Activated naive CD8-positive, alpha-beta T cell (primary cell): ENCODE results near the gene AK3.
"Not testable (repeated sequence)": the region's sequence is repeated elsewhere in the genome, so short reads cannot be mapped to it uniquely, and the experiment has no call there.

Experiments
- H3K27ac Mint-ChIP-seq: one replicate; pipeline ENCODE4 v1.8.0; 2021; ENCODE audit warnings: mixed read lengths
- H3K27me3 Mint-ChIP-seq: one replicate; pipeline ENCODE4 v1.8.0; 2021; ENCODE audit warnings: mixed read lengths
- H3K36me3 Mint-ChIP-seq: one replicate; pipeline ENCODE4 v1.8.0; 2021; ENCODE audit warnings: mixed read lengths
- H3K4me1 Mint-ChIP-seq: one replicate; pipeline ENCODE4 v1.8.0; 2021; ENCODE audit warnings: low read depth, mixed read lengths
- H3K4me3 Mint-ChIP-seq: one replicate; pipeline ENCODE4 v1.8.0; 2021; ENCODE audit warnings: mild to moderate bottlenecking, mixed read lengths
- H3K9me3 Mint-ChIP-seq: one replicate; pipeline ENCODE4 v1.8.0; 2021; ENCODE audit warnings: low read depth, mixed read lengths

The AK3 gene

GRCh38 chr9:4740638-4741364 lies at the start of gene AK3:
TSS of gene AK3 (minus strand) at chr9:4741202. CDS start at chr9:4741087, 115 bp downstream.
- H3K36me3 Mint-ChIP-seq, result no peaks in the 10 kb centered on the region
- H3K27me3 Mint-ChIP-seq, result no peaks in the 10 kb centered on the region
- H3K4me1 Mint-ChIP-seq, result peaks cover 44% of the 10 kb centered on the region
- peak within 1 kb of the TSS; percentile 88 for H3K27ac Mint-ChIP-seq
- H3K9me3 Mint-ChIP-seq, result no peaks in the 10 kb centered on the region
- peak within 1 kb of the TSS; percentile 93 for H3K4me3 Mint-ChIP-seq

GRCh38 chr9:4788703-4789102 lies 47.7 kb upstream of the AK3 start:
- Mint-ChIP-seq H3K36me3 (no peaks in the 10 kb centered on the region), H3K27ac (no peak overlapping the region), H3K4me3 (no peak overlapping the region), H3K27me3 (no peaks in the 10 kb centered on the region), H3K9me3 (no peaks in the 10 kb centered on the region), H3K4me1 (peaks cover 10% of the 10 kb centered on the region)

- no peak overlapping the region for H3K27ac Mint-ChIP-seq
- no peaks in the 10 kb centered on the region for H3K27me3 Mint-ChIP-seq
- peaks cover 10% of the 10 kb centered on the region for H3K4me1 Mint-ChIP-seq
- no peaks in the 10 kb centered on the region for H3K36me3 Mint-ChIP-seq
- H3K4me3 Mint-ChIP-seq, result no peak overlapping the region
- no peaks in the 10 kb centered on the region for H3K9me3 Mint-ChIP-seq
These were observed 46.9 kb upstream of the AK3 start for GRCh38 chr9:4787876-4788275.

DNA sequence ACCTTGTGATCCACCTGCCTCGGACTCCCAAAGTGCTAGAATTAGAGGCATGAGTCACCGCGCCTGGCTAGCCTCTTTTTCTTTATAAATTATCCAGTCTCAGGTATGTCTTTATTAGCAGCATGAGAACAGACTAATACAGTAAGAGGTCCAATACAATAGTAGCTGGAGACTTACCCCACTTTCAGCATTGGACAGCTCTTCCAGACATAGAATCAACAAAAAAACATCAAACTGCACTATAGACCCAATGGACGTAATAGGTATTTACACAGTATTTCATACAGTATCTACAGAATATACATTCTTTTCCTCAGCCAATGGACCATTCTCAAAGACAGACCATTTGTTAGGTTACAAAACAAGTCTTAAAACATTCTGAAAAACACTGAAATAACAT lies 45.6 kb upstream of the AK3 start:
- H3K4me1 Mint-ChIP-seq, result peaks cover 5% of the 10 kb centered on the region
- H3K4me3 Mint-ChIP-seq, result no peak overlapping the region
- H3K36me3 Mint-ChIP-seq, result no peaks in the 10 kb centered on the region
- peaks cover 1% of the 10 kb centered on the region for H3K27me3 Mint-ChIP-seq
- no peak overlapping the region for H3K27ac Mint-ChIP-seq
- H3K9me3 Mint-ChIP-seq, result no peaks in the 10 kb centered on the region

DNA sequence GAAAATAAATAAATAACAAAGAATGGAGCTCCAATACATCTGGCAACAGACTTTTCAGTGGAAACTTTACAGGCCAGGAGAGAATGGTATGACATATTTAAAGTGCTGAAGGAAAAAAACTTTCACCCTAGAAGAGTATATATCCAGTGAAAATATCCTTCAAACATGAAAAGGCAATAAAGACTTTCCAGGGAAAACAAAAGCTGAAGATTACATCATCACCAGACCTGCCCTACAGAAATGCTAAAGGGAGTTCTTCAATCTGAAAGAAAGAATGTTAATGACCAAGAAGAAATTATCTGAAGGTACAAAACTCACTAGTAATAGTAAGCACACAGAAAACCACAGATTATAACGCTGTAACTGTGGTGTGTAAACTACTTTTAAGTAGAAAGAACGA lies 43.4 kb upstream of the AK3 start:
- Mint-ChIP-seq H3K4me1 (peaks cover 5% of the 10 kb centered on the region), H3K36me3 (no peaks in the 10 kb centered on the region), H3K4me3 (no peak overlapping the region), H3K9me3 (no peaks in the 10 kb centered on the region), H3K27me3 (peaks cover 3% of the 10 kb centered on the region), H3K27ac (no peak overlapping the region)

- H3K4me3 Mint-ChIP-seq, H3K36me3 Mint-ChIP-seq, H3K27ac Mint-ChIP-seq, H3K9me3 Mint-ChIP-seq, H3K27me3 Mint-ChIP-seq, H3K4me1 Mint-ChIP-seq: not testable (repeated sequence)
These were observed 42.2 kb upstream of the AK3 start for GRCh38 chr9:4783191-4783590.

DNA sequence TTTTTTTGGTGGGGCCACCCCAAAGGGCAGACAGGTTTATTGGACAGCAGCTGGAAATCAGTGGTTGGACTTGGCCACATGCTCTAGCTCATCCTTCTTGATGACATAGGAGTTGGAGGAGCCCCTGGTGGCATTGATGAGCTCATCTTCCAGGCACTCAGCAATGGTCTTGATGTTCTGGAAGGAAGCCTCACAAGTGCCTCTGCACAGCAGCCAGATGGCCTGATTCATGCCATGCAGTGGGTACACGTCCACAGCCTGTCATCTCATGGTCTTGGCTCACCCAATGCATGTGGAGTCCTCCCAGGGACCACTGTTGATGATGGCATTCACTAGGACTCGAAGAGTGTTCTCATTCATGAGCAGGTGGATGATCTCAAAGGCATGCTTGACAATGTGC lies 40.4 kb upstream of the AK3 start:
- H3K9me3 Mint-ChIP-seq, result no peaks in the 10 kb centered on the region
- no peak overlapping the region for H3K4me3 Mint-ChIP-seq
- H3K4me1 Mint-ChIP-seq, result no peaks in the 10 kb centered on the region
- no peak overlapping the region for H3K27ac Mint-ChIP-seq
- H3K36me3 Mint-ChIP-seq, result no peaks in the 10 kb centered on the region
- peaks cover 4% of the 10 kb centered on the region for H3K27me3 Mint-ChIP-seq

DNA sequence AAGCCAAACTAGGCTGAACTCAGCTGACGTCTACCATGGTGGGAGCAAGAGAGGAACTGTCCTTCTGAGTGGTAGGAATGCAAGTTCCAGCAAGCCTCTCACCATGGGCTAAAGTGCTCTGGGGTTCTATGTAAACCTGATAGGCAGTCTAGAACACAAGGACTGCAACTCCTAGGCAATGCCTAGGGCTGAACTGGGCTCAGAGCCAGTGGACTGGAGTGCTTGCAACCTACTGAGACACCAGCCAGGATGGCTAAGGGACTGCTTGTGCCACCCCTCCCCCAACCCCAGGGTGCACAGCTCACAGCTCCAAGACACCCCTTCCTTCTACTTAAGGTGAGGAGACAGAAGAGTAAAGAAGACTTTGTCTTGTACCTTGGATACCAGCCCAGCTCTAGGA lies 39.6 kb upstream of the AK3 start:
- Mint-ChIP-seq H3K27ac (no peak overlapping the region), H3K27me3 (peaks cover 4% of the 10 kb centered on the region), H3K9me3 (no peaks in the 10 kb centered on the region), H3K4me1 (no peaks in the 10 kb centered on the region), H3K4me3 (no peak overlapping the region), H3K36me3 (no peaks in the 10 kb centered on the region)

- H3K36me3 Mint-ChIP-seq, H3K27ac Mint-ChIP-seq, H3K4me3 Mint-ChIP-seq, H3K27me3 Mint-ChIP-seq, H3K9me3 Mint-ChIP-seq, H3K4me1 Mint-ChIP-seq: not testable (repeated sequence)
These were observed 34.0 kb upstream of the AK3 start for GRCh38 chr9:4774958-4775357.

- Mint-ChIP-seq H3K4me3 (no peak overlapping the region), H3K4me1 (no peaks in the 10 kb centered on the region), H3K27ac (no peak overlapping the region), H3K36me3 (no peaks in the 10 kb centered on the region), H3K27me3 (no peaks in the 10 kb centered on the region), H3K9me3 (no peaks in the 10 kb centered on the region)
These were observed 33.2 kb upstream of the AK3 start for GRCh38 chr9:4774209-4774608.

DNA sequence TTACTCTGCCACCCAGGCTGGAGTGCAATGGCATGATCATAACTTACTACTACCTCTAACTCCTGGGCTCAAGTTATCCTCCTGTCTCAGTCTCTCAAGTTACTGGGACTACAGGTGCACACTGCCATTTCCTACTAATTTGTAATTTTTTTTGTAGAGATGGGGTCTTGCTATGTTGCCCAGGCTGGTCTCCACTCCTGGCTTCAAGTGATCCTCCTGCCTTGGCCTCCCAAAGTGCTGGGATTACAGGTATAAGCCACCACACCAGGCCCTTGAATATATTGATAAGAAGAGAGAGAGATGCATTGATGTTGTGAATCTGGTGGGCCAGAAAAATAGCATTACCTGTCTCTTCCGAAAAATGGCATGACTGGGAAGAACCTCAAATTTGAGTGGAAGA lies 30.8 kb upstream of the AK3 start:
- no peak overlapping the region for H3K27ac Mint-ChIP-seq
- no peaks in the 10 kb centered on the region for H3K4me1 Mint-ChIP-seq
- H3K36me3 Mint-ChIP-seq, result no peaks in the 10 kb centered on the region
- H3K27me3 Mint-ChIP-seq, result no peaks in the 10 kb centered on the region
- H3K9me3 Mint-ChIP-seq, result no peaks in the 10 kb centered on the region
- no peak overlapping the region for H3K4me3 Mint-ChIP-seq

DNA sequence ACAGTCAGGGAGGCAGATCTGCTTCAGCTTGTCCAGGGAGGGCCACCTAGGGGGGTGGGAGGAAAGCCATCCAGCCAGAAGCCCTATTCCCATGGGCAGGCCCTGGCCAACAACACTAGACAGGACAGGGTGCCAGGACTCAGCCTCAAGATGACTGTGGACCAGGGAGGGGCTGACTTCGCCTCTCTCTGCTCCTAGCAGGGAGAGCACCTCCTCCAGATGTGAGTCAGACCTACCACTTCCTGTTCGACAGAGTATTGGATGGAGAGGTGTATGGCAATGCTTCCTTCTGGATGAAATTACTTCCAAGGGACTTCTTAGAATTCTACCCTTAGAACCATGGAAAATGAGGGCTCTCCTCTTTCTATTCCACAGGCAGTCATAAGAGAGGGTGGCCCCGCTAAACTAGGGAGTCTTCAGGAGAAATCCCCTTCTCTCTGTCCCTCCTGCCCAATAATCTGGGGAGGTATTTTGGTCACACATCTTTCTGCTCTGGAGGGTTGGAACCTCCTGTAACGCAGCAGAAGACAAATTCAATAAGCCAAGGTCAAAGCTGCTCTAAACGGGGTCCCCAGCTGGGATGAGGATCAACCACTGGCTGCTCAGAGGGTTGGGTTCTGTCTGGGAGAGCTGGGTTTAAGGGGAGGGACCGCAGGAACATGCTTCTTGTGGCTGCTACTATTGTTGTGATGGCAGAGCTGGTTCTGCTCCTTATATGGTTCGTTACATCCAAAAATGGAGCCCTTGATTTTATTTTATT lies 28.5 kb upstream of the AK3 start:
- Mint-ChIP-seq H3K4me1 (no peaks in the 10 kb centered on the region), H3K9me3 (no peaks in the 10 kb centered on the region), H3K27me3 (no peaks in the 10 kb centered on the region), H3K27ac (no peak overlapping the region), H3K4me3 (no peak overlapping the region), H3K36me3 (no peaks in the 10 kb centered on the region)

- H3K27ac Mint-ChIP-seq, result no peak overlapping the region
- no peaks in the 10 kb centered on the region for H3K4me1 Mint-ChIP-seq
- H3K4me3 Mint-ChIP-seq, result no peak overlapping the region
- no peaks in the 10 kb centered on the region for H3K27me3 Mint-ChIP-seq
- H3K9me3 Mint-ChIP-seq, result no peaks in the 10 kb centered on the region
- no peaks in the 10 kb centered on the region for H3K36me3 Mint-ChIP-seq
These were observed 27.7 kb upstream of the AK3 start for GRCh38 chr9:4768681-4769080.

DNA sequence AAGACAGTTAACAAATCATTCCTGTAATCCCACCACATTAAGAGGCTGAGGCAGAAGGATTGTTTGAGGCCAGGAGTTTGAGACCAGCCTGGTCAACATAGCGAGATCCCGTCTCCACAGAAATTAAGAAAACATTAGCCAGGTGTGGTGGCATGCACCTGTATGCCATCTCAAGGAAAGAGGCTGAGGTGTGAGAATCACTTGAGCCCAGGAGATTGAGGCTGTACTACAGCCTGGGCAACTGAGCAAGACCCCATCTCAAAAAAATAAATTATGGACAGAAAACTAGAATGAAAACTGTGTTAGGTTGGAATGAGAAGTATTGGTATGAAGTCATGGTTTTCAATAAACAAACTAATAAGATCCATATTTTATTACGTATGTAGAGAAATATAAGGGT lies 23.0 kb upstream of the AK3 start:
- H3K36me3 Mint-ChIP-seq, result no peaks in the 10 kb centered on the region
- H3K27ac Mint-ChIP-seq, result no peak overlapping the region
- H3K4me1 Mint-ChIP-seq, result peaks cover 5% of the 10 kb centered on the region
- no peaks in the 10 kb centered on the region for H3K9me3 Mint-ChIP-seq
- H3K27me3 Mint-ChIP-seq, result peaks cover 3% of the 10 kb centered on the region
- no peak overlapping the region for H3K4me3 Mint-ChIP-seq

DNA sequence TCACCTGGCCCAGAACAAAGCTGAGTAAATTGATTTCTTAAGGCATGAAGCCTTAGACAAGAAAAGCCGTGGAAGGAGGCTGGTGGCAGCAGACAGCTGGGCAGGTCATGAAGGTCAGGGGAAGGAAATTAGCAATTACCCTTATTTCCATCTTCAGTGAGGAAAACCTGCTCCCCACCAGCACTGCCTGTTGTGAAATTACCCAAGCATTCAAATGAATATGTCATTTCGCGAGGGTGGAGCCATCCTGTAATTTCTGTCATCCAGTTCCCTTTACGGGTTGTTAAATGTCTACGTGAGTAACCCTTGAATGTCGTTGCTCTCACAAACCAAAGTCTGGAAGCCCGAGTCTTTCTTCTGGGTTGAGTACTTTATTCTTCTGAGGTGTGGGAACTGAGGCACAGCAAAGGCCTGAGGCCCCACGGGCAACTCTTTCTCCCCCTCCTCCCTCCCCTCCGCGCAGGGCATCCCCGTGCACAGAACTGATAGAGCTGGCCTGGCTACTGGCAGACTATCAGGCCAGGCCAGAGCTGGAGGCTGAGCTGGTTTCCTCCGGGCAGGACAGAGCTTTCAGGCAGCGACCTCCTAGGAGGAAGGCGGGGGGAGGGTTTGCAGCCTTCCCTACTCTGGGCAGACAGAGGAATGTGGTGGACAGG lies 22.0 kb upstream of the AK3 start:
- Mint-ChIP-seq H3K27me3 (peaks cover 3% of the 10 kb centered on the region), H3K9me3 (no peaks in the 10 kb centered on the region), H3K36me3 (no peaks in the 10 kb centered on the region), H3K27ac (no peak overlapping the region), H3K4me3 (peak overlapping the region; percentile 34), H3K4me1 (peaks cover 5% of the 10 kb centered on the region)
